Liver (tissue), 6 donors: ENCODE measurements around the gene DNASE2. TPM values are rescaled to one million over a fixed set of nuclear protein-coding genes. Genes with fewer than 3 reads are reported as not detected.

Experiments used
- CTCF ChIP-seq: fragments of 150-350 bp; IDR thresholded peaks from 2 replicates; pipeline ENCODE4 v1.5.1; 2017; ENCODE audit warnings: improper control_type of control experiment, low read depth, low read length; ENCODE audit not compliant: missing input control
- REST ChIP-seq: IDR thresholded peaks from 2 replicates; pipeline ENCODE4 v1.6.1; 2016; ENCODE audit warnings: antibody characterized with exemption, mild to moderate bottlenecking
- polyA plus RNA-seq, 2 donors: library from polyadenylated mRNA; stranded (reverse) in 1 of 2; unstranded in 1 of 2; fragments of 200-250 nt in 1 of 2; fragments of >200 nt in 1 of 2; fragmentation: Nextera tagmentation in 1 of 2; extraction: Ambion mirVana in 1 of 2; gene quantifications; one replicate each; pipeline versions ENCODE4 v1.2.1 to v1.2.3, GENCODE V29; 2013 to 2015
- small RNA-seq: library from RNA; depleted of rRNA; stranded (forward); fragments of <200 nt; gene quantifications from one replicate; pipeline ENCODE3, GENCODE V24; 2014
- total RNA-seq, 2 donors: library from RNA; depleted of rRNA; stranded (reverse); fragments of >200 nt; gene quantifications; one replicate each; pipeline ENCODE4 v1.2.3, GENCODE V29; 2014
- donor health status: healthy.
- donor health status: healthy.
- donor health status: healthy.

Gene DNASE2
- total and polyA plus RNA-seq, 4 donors: 11.3 to 18.4 (median 12.8) TPM

GRCh38 chr19:12825254-12826131, 55.8 kb downstream of the DNASE2 start (continued):
- TF ChIP-seq REST (no peak), CTCF (no peak)

Small RNA genes lying within 50 kb of the gene (small RNA-seq; reads per million reads assigned to genes)
- gene MIR5695: 0.24 reads per million, percentile 14 among the genes with 10 or more reads in this experiment
- gene MIR6794: not detected

Other genes with a start within 250 kb of the DNASE2 start
- 10 to 100 TPM; 41.3 to 42.9 TPM for gene MAN2B1, start 214.7 kb downstream of the DNASE2 start, total RNA-seq
- gene MAN2B1, start 214.7 kb downstream of the DNASE2 start, polyA plus RNA-seq: 10 to 100 TPM; 23.5 to 28.9 TPM
- 1 to 10 TPM; 4.0 to 5.1 TPM for gene WDR83, start 214.6 kb downstream of the DNASE2 start, total RNA-seq
- gene WDR83, start 214.6 kb downstream of the DNASE2 start, polyA plus RNA-seq: 1 to 10 TPM; 3.9 to 4.4 TPM
- gene DHPS, start 199.6 kb downstream of the DNASE2 start, total RNA-seq: 10 to 100 TPM; 29.1 to 53.9 TPM
- gene DHPS, start 199.6 kb downstream of the DNASE2 start, polyA plus RNA-seq: 10 to 100 TPM; 34.8 to 50.3 TPM
- not detected for gene GNG14, start 193.5 kb downstream of the DNASE2 start, total RNA-seq
- gene GNG14, start 193.5 kb downstream of the DNASE2 start, polyA plus RNA-seq: not detected
- 1 to 10 TPM; 2.3 to 2.5 TPM for gene FBXW9, start 184.8 kb downstream of the DNASE2 start, total RNA-seq
- gene FBXW9, start 184.8 kb downstream of the DNASE2 start, polyA plus RNA-seq: 1 to 10 TPM; 3.4 to 4.0 TPM
- gene TNPO2, start 157.5 kb downstream of the DNASE2 start, total RNA-seq: 10 to 100 TPM; 19.6 to 22.2 TPM
- gene TNPO2, start 157.5 kb downstream of the DNASE2 start, polyA plus RNA-seq: 10 to 100 TPM in 1 of 2 donors, 1 to 10 TPM in 1; 6.3 to 12.1 TPM
- gene TRIR, start 146.8 kb downstream of the DNASE2 start, total RNA-seq: 10 to 100 TPM; 69.3 to 84.3 TPM
- 100 to 1,000 TPM; 106 to 169 TPM for gene TRIR, start 146.8 kb downstream of the DNASE2 start, polyA plus RNA-seq
- 10 to 100 TPM; 23.4 to 31.0 TPM for gene GET3, start 144.0 kb downstream of the DNASE2 start, total RNA-seq
- gene GET3, start 144.0 kb downstream of the DNASE2 start, polyA plus RNA-seq: 10 to 100 TPM; 22.8 to 44.1 TPM
- not detected for gene BEST2, start 129.7 kb downstream of the DNASE2 start, total RNA-seq
- gene BEST2, start 129.7 kb downstream of the DNASE2 start, polyA plus RNA-seq: not detected
- gene HOOK2, start 105.9 kb downstream of the DNASE2 start, total RNA-seq: 10 to 100 TPM; 11.3 to 36.4 TPM
- gene HOOK2, start 105.9 kb downstream of the DNASE2 start, polyA plus RNA-seq: 10 to 100 TPM; 12.9 to 17.0 TPM
- 10 to 100 TPM; 68.6 to 79.2 TPM for gene JUNB, start 90.0 kb downstream of the DNASE2 start, total RNA-seq
- gene JUNB, start 90.0 kb downstream of the DNASE2 start, polyA plus RNA-seq: 10 to 100 TPM; 32.7 to 44.6 TPM
- 1,000 to 10,000 TPM in 1 of 2 donors, 100 to 1,000 TPM in 1; 222 to 1,737 TPM for gene PRDX2, start 79.6 kb downstream of the DNASE2 start, total RNA-seq
- gene PRDX2, start 79.6 kb downstream of the DNASE2 start, polyA plus RNA-seq: 100 to 1,000 TPM; 265 to 301 TPM
- under 1 TPM in 1 of 2 donors, not detected in 1; 0.33 TPM for gene THSD8, start 79.4 kb downstream of the DNASE2 start, total RNA-seq
- under 1 TPM; 0.22 to 0.35 TPM for gene THSD8, start 79.4 kb downstream of the DNASE2 start, polyA plus RNA-seq
- 10 to 100 TPM in 1 of 2 donors, 1 to 10 TPM in 1; 1.8 to 17.5 TPM for gene RNASEH2A, start 74.9 kb downstream of the DNASE2 start, total RNA-seq
- gene RNASEH2A, start 74.9 kb downstream of the DNASE2 start, polyA plus RNA-seq: 1 to 10 TPM; 2.3 to 4.6 TPM
- gene RTBDN, start 46.9 kb downstream of the DNASE2 start, total RNA-seq: not detected
- not detected for gene RTBDN, start 46.9 kb downstream of the DNASE2 start, polyA plus RNA-seq
- gene MAST1, start 42.9 kb downstream of the DNASE2 start, total RNA-seq: under 1 TPM; 0.08 to 0.19 TPM
- under 1 TPM; 0.26 to 0.54 TPM for gene MAST1, start 42.9 kb downstream of the DNASE2 start, polyA plus RNA-seq
- gene KLF1, start 5.8 kb upstream of the DNASE2 start, total RNA-seq: 100 to 1,000 TPM in 1 of 2 donors, not detected in 1; 234 TPM
- not detected for gene KLF1, start 5.8 kb upstream of the DNASE2 start, polyA plus RNA-seq
- gene GCDH, start 9.7 kb upstream of the DNASE2 start, total RNA-seq: 100 to 1,000 TPM in 1 of 2 donors, 10 to 100 TPM in 1; 65.8 to 118 TPM
- gene GCDH, start 9.7 kb upstream of the DNASE2 start, polyA plus RNA-seq: 10 to 100 TPM; 68.6 to 87.7 TPM
- gene SYCE2, start 37.8 kb upstream of the DNASE2 start, total RNA-seq: under 1 TPM in 1 of 2 donors, not detected in 1; 0.42 TPM
- gene SYCE2, start 37.8 kb upstream of the DNASE2 start, polyA plus RNA-seq: under 1 TPM; 0.07 to 0.43 TPM
- 10 to 100 TPM; 29.8 to 34.0 TPM for gene FARSA, start 52.3 kb upstream of the DNASE2 start, total RNA-seq
- gene FARSA, start 52.3 kb upstream of the DNASE2 start, polyA plus RNA-seq: 10 to 100 TPM; 34.7 to 50.1 TPM
- 1,000 to 10,000 TPM in 1 of 2 donors, 100 to 1,000 TPM in 1; 618 to 1,316 TPM for gene CALR, start 57.2 kb upstream of the DNASE2 start, total RNA-seq
- gene CALR, start 57.2 kb upstream of the DNASE2 start, polyA plus RNA-seq: 1,000 to 10,000 TPM in 1 of 2 donors, 100 to 1,000 TPM in 1; 913 to 1,228 TPM
- gene RAD23A, start 64.4 kb upstream of the DNASE2 start, total RNA-seq: 100 to 1,000 TPM in 1 of 2 donors, 10 to 100 TPM in 1; 42.9 to 112 TPM
- 10 to 100 TPM; 45.0 to 88.6 TPM for gene RAD23A, start 64.4 kb upstream of the DNASE2 start, polyA plus RNA-seq
- gene GADD45GIP1, start 75.8 kb upstream of the DNASE2 start, total RNA-seq: 10 to 100 TPM in 1 of 2 donors, 1 to 10 TPM in 1; 8.4 to 22.1 TPM
- 10 to 100 TPM; 23.6 to 54.2 TPM for gene GADD45GIP1, start 75.8 kb upstream of the DNASE2 start, polyA plus RNA-seq
- gene DAND5, start 88.1 kb upstream of the DNASE2 start, total RNA-seq: under 1 TPM in 1 of 2 donors, not detected in 1; 0.23 TPM
- gene DAND5, start 88.1 kb upstream of the DNASE2 start, polyA plus RNA-seq: not detected
- gene NFIX, start 114.0 kb upstream of the DNASE2 start, total RNA-seq: 10 to 100 TPM; 10.3 to 18.4 TPM
- 10 to 100 TPM in 1 of 2 donors, 1 to 10 TPM in 1; 3.3 to 14.8 TPM for gene NFIX, start 114.0 kb upstream of the DNASE2 start, polyA plus RNA-seq
- gene LYL1, start 221.4 kb upstream of the DNASE2 start, total RNA-seq: 10 to 100 TPM in 1 of 2 donors, 1 to 10 TPM in 1; 2.0 to 69.7 TPM
- gene LYL1, start 221.4 kb upstream of the DNASE2 start, polyA plus RNA-seq: 1 to 10 TPM in 1 of 2 donors, under 1 TPM in 1; 0.35 to 2.6 TPM
- 10 to 100 TPM in 1 of 2 donors, 1 to 10 TPM in 1; 8.3 to 15.6 TPM for gene TRMT1, start 235.3 kb upstream of the DNASE2 start, total RNA-seq
- 10 to 100 TPM in 1 of 2 donors, 1 to 10 TPM in 1; 9.8 to 13.7 TPM for gene TRMT1, start 235.3 kb upstream of the DNASE2 start, polyA plus RNA-seq
- 10 to 100 TPM; 16.7 to 18.7 TPM for gene NACC1, start 236.8 kb upstream of the DNASE2 start, total RNA-seq
- gene NACC1, start 236.8 kb upstream of the DNASE2 start, polyA plus RNA-seq: 10 to 100 TPM in 1 of 2 donors, under 1 TPM in 1; 0.86 to 24.7 TPM